WERI-Rb-1 (cell line): Measurements from ENCODE around the gene GSK3A.

ENCODE experiments used
- DNase-seq: peaks from one replicate; pipeline ENCODE4 v3.0.0-alpha.2; 2020
- H3K27ac ChIP-seq: fragments of 250-450 bp; sonication (Bioruptor Pico); 2 replicates; pipeline ENCODE4 v1.5.1; 2020; ENCODE audit warnings: mild to moderate bottlenecking, moderate library complexity
- H3K27me3 ChIP-seq: fragments of 250-450 bp; sonication (Bioruptor Pico); 2 replicates; pipeline ENCODE4 v1.5.1; 2021; ENCODE audit warnings: mild to moderate bottlenecking, low read depth, moderate library complexity; ENCODE audit not compliant: insufficient read depth, severe bottlenecking
- H3K36me3 ChIP-seq: fragments of 250-450 bp; sonication (Bioruptor Pico); 2 replicates; pipeline ENCODE4 v1.5.1; 2020; ENCODE audit warnings: mild to moderate bottlenecking, moderate library complexity
- H3K4me3 ChIP-seq: 2 replicates; pipeline ENCODE4 v1.5.1; 2011; ENCODE audit warnings: low read depth, mild to moderate bottlenecking, control low read depth, low read length
- H3K9me3 ChIP-seq: fragments of 250-450 bp; sonication (Bioruptor Pico); 2 replicates; pipeline ENCODE4 v1.5.1; 2021; ENCODE audit warnings: mild to moderate bottlenecking, moderate library complexity; ENCODE audit not compliant: severe bottlenecking
- TF ChIP-seq, protein P1 (sequence below): IDR thresholded peaks from 2 replicates; pipeline ENCODE4 v1.5.1; 2011; ENCODE audit warnings: low read depth, mild to moderate bottlenecking, control low read depth, inconsistent platforms, low read length

GSK3A gene

DNA sequence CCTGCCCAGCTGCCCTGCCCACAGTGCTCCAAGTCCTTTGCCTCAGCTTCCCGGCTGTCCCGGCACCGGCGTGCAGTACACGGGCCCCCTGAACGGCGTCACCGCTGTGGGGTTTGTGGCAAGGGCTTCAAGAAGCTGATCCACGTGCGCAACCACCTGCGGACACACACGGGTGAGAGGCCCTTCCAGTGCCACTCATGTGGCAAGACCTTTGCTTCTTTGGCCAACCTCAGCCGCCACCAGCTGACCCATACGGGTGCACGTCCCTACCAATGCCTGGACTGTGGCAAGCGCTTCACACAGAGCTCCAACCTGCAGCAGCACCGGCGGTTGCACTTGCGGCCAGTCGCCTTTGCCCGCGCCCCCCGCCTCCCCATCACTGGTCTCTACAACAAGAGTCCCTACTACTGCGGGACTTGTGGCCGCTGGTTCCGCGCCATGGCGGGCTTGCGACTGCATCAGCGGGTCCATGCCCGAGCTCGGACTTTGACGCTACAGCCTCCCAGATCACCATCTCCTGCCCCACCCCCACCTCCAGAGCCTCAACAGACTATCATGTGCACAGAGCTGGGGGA is 16.6 kb downstream of the GSK3A start:
- H3K9me3 ChIP-seq, result no peaks in the 10 kb centered on the region
- peaks cover 43% of the 10 kb centered on the region for H3K36me3 ChIP-seq
- H3K27me3 ChIP-seq, result no peaks in the 10 kb centered on the region
- TF ChIP-seq, protein P1, sequence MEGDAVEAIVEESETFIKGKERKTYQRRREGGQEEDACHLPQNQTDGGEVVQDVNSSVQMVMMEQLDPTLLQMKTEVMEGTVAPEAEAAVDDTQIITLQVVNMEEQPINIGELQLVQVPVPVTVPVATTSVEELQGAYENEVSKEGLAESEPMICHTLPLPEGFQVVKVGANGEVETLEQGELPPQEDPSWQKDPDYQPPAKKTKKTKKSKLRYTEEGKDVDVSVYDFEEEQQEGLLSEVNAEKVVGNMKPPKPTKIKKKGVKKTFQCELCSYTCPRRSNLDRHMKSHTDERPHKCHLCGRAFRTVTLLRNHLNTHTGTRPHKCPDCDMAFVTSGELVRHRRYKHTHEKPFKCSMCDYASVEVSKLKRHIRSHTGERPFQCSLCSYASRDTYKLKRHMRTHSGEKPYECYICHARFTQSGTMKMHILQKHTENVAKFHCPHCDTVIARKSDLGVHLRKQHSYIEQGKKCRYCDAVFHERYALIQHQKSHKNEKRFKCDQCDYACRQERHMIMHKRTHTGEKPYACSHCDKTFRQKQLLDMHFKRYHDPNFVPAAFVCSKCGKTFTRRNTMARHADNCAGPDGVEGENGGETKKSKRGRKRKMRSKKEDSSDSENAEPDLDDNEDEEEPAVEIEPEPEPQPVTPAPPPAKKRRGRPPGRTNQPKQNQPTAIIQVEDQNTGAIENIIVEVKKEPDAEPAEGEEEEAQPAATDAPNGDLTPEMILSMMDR, result no peak
- no peak for DNase-seq
- H3K4me3 ChIP-seq, result no peak overlapping the region
- no peak overlapping the region for H3K27ac ChIP-seq

DNA sequence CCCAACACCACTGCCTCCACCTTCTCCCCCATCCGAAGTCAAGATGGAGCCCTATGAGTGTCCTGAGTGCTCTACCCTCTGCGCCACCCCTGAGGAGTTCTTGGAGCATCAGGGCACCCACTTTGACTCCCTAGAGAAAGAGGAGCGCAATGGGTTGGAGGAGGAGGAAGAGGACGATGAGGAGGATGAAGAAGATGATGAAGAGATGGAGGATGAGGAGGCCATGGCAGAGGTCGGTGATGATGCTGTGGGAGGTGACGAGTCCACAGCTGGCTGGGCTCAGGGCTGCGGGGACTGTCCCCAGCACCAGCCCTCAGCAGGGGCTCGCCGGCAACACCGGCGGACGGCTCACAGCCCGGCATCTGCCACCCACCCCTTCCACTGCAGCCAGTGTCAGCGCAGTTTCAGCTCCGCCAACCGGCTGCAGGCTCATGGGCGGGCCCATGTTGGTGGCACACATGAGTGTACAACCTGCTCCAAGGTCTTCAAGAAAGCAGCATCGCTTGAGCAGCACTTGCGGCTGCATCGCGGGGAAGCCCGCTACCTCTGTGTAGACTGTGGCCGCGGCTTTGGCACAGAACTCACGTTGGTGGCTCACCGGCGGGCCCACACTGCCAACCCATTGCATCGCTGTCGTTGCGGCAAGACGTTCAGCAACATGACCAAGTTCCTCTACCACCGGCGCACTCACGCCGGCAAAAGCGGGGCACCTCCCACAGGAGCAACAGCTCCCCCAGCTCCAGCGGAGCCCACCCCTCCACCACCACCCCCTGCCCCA is 17.3 kb downstream of the GSK3A start:
- Histone ChIP-seq H3K27me3 (no peaks in the 10 kb centered on the region), H3K4me3 (no peak overlapping the region), H3K9me3 (no peaks in the 10 kb centered on the region), H3K36me3 (peaks cover 39% of the 10 kb centered on the region), H3K27ac (no peak overlapping the region)
- no peak for DNase-seq
- TF ChIP-seq, protein P1, result no peak

DNA sequence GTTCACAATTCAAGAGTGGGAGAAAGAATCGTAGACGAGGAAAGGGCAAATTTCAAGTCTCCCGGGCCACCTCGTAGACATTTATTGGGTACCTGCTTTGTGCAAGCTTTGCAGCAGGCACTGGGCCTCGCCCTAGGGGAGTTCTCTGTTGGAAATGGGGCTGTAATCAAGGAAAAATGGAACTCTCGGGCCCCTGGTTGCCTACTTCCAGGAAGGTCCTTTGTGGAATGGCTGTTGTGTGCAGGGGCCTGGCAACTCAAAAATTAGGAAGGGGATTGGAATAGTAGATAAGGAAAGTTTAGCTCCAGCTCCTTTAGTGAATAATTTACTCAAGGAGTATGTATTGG is 21.7 kb downstream of the GSK3A start:
- Histone ChIP-seq H3K27ac (peak overlapping the region; percentile 79), H3K4me3 (peak overlapping the region; percentile 97), H3K36me3 (peaks cover 21% of the 10 kb centered on the region), H3K9me3 (no peaks in the 10 kb centered on the region), H3K27me3 (no peaks in the 10 kb centered on the region)
- no peak for DNase-seq
- TF ChIP-seq, protein P1, result no peak

DNA sequence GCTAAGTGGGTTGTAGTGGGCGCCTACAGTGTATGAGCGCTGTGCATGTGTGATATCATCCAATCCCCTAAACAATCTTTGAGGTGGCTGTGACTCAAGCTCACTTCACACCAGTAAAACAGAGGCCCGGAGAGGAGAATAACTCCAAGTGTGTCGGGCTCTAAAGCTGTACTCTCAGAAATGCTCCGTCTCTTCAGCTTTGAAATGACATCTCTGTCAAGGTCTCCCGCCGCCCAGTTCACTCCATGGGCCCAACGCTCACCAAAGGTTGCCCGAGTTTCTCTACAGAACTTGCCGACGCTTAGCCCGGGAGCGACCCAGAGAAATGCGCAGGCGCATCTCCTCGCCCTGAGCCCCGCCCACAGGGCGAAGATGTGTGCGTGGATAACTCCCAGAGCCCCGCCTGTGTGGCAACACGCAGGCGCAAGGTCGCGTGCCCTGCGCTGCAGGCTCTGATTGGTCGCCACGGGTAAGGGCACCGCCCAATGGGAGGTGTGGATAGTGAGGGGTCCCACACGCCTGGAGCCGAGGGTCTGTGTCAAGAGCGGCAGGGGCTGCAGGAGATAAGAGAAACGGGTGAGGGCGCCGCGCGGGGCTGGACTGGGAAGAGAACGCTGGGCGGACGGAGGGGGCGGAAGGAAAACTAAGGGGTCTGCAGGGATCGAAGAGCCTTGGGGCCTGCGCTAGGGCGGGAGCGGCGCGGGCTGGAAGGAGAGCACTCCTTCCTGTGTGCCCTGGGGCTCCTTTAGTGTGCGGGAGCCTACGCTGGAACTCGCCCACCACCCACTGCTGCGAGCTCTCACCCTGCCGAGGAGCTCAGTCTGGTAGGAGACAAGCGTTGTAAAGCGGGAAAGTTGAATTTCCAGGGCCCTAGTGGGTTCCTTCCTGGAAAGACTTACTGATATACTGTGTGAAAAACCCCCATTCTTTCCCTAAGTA is 22.3 kb downstream of the GSK3A start, which contains the start of gene ZNF526:
Gene ZNF526, plus strand, starts transcription at position 501 of the 939 bp plus-strand sequence. CDS start 4,092 bp downstream, outside the sequence.
- peak; percentile 98 for DNase-seq
- H3K9me3 ChIP-seq, result no peaks in the 10 kb centered on the region
- H3K36me3 ChIP-seq, result peaks cover 24% of the 10 kb centered on the region
- H3K27ac ChIP-seq, result peak within 1 kb of the TSS; percentile 79
- no peaks in the 10 kb centered on the region for H3K27me3 ChIP-seq
- peak within 1 kb of the TSS; percentile 97 for H3K4me3 ChIP-seq
- TF ChIP-seq, protein P1, result no peak

DNA sequence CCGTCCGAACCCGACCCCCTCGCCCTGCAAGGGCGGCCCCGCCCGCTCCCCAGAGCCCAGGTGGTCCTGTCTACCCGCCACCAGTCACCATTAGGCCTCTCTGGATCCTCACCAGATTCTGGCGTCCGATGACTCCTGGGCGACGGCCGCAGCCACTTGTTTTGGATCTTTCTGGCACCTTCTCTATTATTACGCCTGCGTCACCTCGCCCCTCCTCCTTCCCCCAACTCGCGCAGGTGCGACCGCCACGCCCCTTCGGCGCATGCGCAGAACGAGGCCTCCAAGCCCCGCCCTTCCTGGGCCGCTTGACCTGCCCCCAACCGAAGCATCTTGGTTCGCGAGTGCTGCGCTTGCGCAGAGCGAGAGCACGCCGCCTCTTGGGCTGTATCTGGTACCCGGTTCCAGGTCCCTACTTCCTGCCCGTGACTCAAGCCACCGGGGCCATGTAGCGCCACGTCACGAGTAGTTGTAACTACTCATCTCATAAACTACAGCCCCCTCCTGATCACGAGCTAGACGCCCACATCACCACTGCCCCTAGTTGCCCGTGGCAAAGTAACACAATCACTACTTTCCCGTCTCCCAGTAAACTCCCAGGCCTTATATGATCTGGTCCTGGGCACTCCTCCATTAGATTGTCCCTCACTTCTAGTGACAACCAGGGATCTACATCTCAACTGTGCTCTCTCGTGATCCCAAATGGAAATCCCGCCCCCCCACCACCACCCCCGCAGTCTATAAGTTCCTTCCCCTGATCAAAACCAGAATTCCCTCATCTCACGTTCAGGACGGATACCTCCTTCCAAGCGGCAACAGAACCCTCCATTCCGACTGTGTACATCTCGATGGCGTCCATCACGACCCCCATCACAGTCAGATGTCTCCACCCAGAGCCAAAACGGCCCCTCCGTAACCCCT is 24.6 kb downstream of the GSK3A start, which contains the start of gene DEDD2:
Gene DEDD2, minus strand, starts transcription at position 158 of the 918 bp plus-strand sequence. CDS start 670 bp downstream, outside the sequence.
- TF ChIP-seq, protein P1, result no peak
- Histone ChIP-seq H3K27ac (peak within 1 kb of the TSS; percentile 67), H3K9me3 (no peaks in the 10 kb centered on the region), H3K27me3 (no peaks in the 10 kb centered on the region), H3K36me3 (peaks cover 37% of the 10 kb centered on the region), H3K4me3 (peak within 1 kb of the TSS; percentile 81)
- DNase-seq, result peak; percentile 97
